ENCODE results near the gene C5AR2.

- TF ChIP-seq CTCF (conservative IDR thresholded peaks at IDR 0.05; ENCODE audit: low read depth in 2 of 2) (no peak), EZH2 (IDR thresholded peaks at IDR 0.05; ENCODE audit: low read depth, unreplicated experiment) (no peak)
Measured at GRCh38 chr19:47376589-47377144, 44.7 kb downstream of the C5AR2 start.

All from GM23338 (cell line).